K562 (cell line): ENCODE results near the gene VDR. TPM values are rescaled to one million over a fixed set of nuclear protein-coding genes. Genes with fewer than 3 reads are reported as not detected.
A peak's percentile ranks its signal among the peaks of the same experiment; 100 is the strongest.

ENCODE experiments used
- ATAC-seq: fragments of 200-7000 bp; cut with Tn5 transposase; 3 replicates; pipeline ENCODE4 v1.9.1; 2020; ENCODE audit warnings: moderate library complexity
- BruUV-seq: library from RNA; stranded (reverse); fragments of 400-500 nt; replicated peaks from 2 replicates; lab custom pipeline; 2021; lab: Mats Ljungman, UMichigan
- CTCF ChIA-PET: fragments of 300-600 bp; formaldehyde crosslinking; extraction: SDS; loops from one replicate; lab custom pipeline; 2021; ENCODE audit warnings: low intra/inter-chr PET ratio; lab: Yijun Ruan, JAX
- POLR2A ChIA-PET: fragments of 300-600, 350-650 bp; sonication (Branson Sonifier 250); formaldehyde crosslinking; extraction: SDS; loops from one replicate; lab custom pipeline; 2021; ENCODE audit warnings: antibody characterized with exemption, inconsistent platforms; lab: Yijun Ruan, JAX
- DNase-seq, 4 experiments: peaks; one replicate each; pipeline versions ENCODE4 v3.0.0 to v3.0.0-alpha.2; 2011 to 2018; ENCODE audit warnings: low spot score in 3 of 4, mixed read lengths in 3 of 4; ENCODE audit errors: extremely low read depth in 1 of 4
- FAIRE-seq: peaks from 2 replicates; lab custom pipeline; 2011; peaks lifted over from hg19 to GRCh38; lab: Jason Lieb, UNC
- H2AFZ ChIP-seq: 2 replicates; pipeline ENCODE4 v1.6.0; 2011; ENCODE audit warnings: low read depth, low read length, control low read depth, inconsistent platforms
- H3K27ac ChIP-seq: fragments of 200-600 bp; 3 replicates; pipeline ENCODE4 v1.8.0; 2011; ENCODE audit warnings: low read depth, mild to moderate bottlenecking, control low read depth, inconsistent platforms, low read length, moderate library complexity, mixed read lengths; ENCODE audit errors: extremely low read depth
- H3K27me3 ChIP-seq, 2 experiments: fragments of 300-600 bp in 1 of 2; 2 replicates in 1 of 2; 3 replicates in 1 of 2; pipeline versions ENCODE4 v1.6.0 to v1.8.0; 2011; ENCODE audit warnings: inconsistent platforms in 2 of 2, low read length in 2 of 2, mild to moderate bottlenecking in 1 of 2, mixed read lengths in 1 of 2, moderate library complexity in 1 of 2; ENCODE audit not compliant: control insufficient read depth in 2 of 2, insufficient read depth in 2 of 2
- H3K36me3 ChIP-seq: fragments of 300-600 bp; 3 replicates; pipeline ENCODE4 v1.8.0; 2011; ENCODE audit warnings: mild to moderate bottlenecking, low read length, inconsistent platforms; ENCODE audit not compliant: control insufficient read depth, insufficient read depth
- H3K4me1 ChIP-seq, 2 experiments: fragments of 200-600 bp in 1 of 2; replicated peaks in 1 of 2; 2 replicates in 1 of 2; 3 replicates in 1 of 2; pipeline versions ENCODE4 v1.5.1 to v1.8.0; 2011; ENCODE audit warnings: inconsistent platforms in 2 of 2, low read length in 2 of 2, mild to moderate bottlenecking in 1 of 2, mixed read lengths in 1 of 2, moderate library complexity in 1 of 2; ENCODE audit not compliant: control insufficient read depth in 2 of 2, insufficient read depth in 2 of 2
- H3K4me2 ChIP-seq: 2 replicates; pipeline ENCODE4 v1.6.1; 2011; ENCODE audit warnings: low read length, control low read depth, inconsistent platforms, mixed read lengths; ENCODE audit not compliant: insufficient read depth
- H3K4me3 ChIP-seq: fragments of 200-600 bp; sonication (generic), shearing (Covaris generic); 2 replicates; pipeline ENCODE4 v1.5.1; 2016; ENCODE audit warnings: control low read depth, inconsistent platforms
- H3K79me2 ChIP-seq: fragments of 200-600 bp; 3 replicates; pipeline ENCODE4 v1.8.0; 2011; ENCODE audit warnings: low read length, inconsistent platforms; ENCODE audit not compliant: control insufficient read depth, insufficient read depth
- H3K9ac ChIP-seq, 2 experiments: 2 replicates each; pipeline versions ENCODE4 v1.6.0 to v1.6.1; 2011; ENCODE audit warnings: low read depth in 2 of 2, low read length in 2 of 2, control low read depth in 1 of 2, inconsistent platforms in 1 of 2, mild to moderate bottlenecking in 1 of 2, mixed read lengths in 1 of 2; ENCODE audit not compliant: insufficient read depth in 1 of 2
- H3K9me1 ChIP-seq: one replicate; pipeline ENCODE4 v1.6.0; 2011; ENCODE audit warnings: inconsistent platforms, mild to moderate bottlenecking, low read length, moderate library complexity; ENCODE audit not compliant: control insufficient read depth, insufficient read depth
- H3K9me3 ChIP-seq: replicated peaks from 2 replicates; pipeline ENCODE4 v1.5.1; 2011; ENCODE audit warnings: low read depth, low read length, inconsistent platforms; ENCODE audit not compliant: control insufficient read depth, insufficient read depth
- H4K20me1 ChIP-seq: replicated peaks from 2 replicates; pipeline ENCODE4 v1.6.1; 2011; ENCODE audit warnings: low read length, inconsistent platforms, mixed read lengths; ENCODE audit not compliant: control insufficient read depth, insufficient read depth
- CREM ChIP-seq: IDR thresholded peaks from 2 replicates; pipeline ENCODE4 v1.6.1; 2014; ENCODE audit warnings: antibody characterized with exemption, low read depth
- CTCF ChIP-seq, 3 experiments: IDR thresholded peaks in 2 of 3; conservative IDR thresholded peaks in 1 of 3; 2 replicates each; pipeline ENCODE4 v1.5.1; 2011 to 2012; ENCODE audit warnings: low read length in 3 of 3, mild to moderate bottlenecking in 3 of 3, control low read depth in 2 of 3, improper control_type of control experiment in 1 of 3, inconsistent platforms in 1 of 3, low read depth in 1 of 3, mixed read lengths in 1 of 3, moderate library complexity in 1 of 3; ENCODE audit not compliant: insufficient read depth in 2 of 3
- HNRNPH1 ChIP-seq: fragments of 200-400 bp; formaldehyde crosslinking; optimal IDR thresholded peaks from 2 replicates; pipeline ENCODE3; 2017; ENCODE audit warnings: low read depth, mild to moderate bottlenecking, low read length, moderate library complexity
- LARP7 ChIP-seq: fragments of 450-650 bp; IDR thresholded peaks from 2 replicates; pipeline ENCODE4 v1.6.1; 2016
- PHF21A ChIP-seq: fragments of 450-650 bp; IDR thresholded peaks from 2 replicates; pipeline ENCODE4 v1.6.1; 2017; ENCODE audit warnings: low read depth, borderline replicate concordance
- PHTF2 ChIP-seq: fragments of 250-450 bp; sonication (Bioruptor Pico); IDR thresholded peaks from 2 replicates; pipeline ENCODE4 v1.5.0; 2021; ENCODE audit warnings: mild to moderate bottlenecking
- PRMT5 ChIP-seq: sonication (generic); formaldehyde crosslinking; IDR thresholded peaks from 2 replicates; pipeline ENCODE4 v1.5.0; 2020; ENCODE audit warnings: missing genetic modification reagents
- RFX7 ChIP-seq: fragments of 250-450 bp; sonication (Bioruptor Pico); IDR thresholded peaks from 2 replicates; pipeline ENCODE4 v1.5.1; 2021; ENCODE audit warnings: mild to moderate bottlenecking
- SIN3A ChIP-seq, 2 experiments: fragments of 150-350 bp in 1 of 2; IDR thresholded peaks; 2 replicates each; pipeline ENCODE4 v1.6.1; 2011 to 2016; ENCODE audit warnings: borderline replicate concordance in 2 of 2, low read depth in 2 of 2, low read length in 2 of 2, mild to moderate bottlenecking in 2 of 2, moderate library complexity in 2 of 2; ENCODE audit not compliant: control insufficient read depth in 1 of 2
- ZBTB17 ChIP-seq: fragments of 450-650 bp; formaldehyde crosslinking; IDR thresholded peaks from 2 replicates; pipeline ENCODE4 v1.4.0; 2020; ENCODE audit warnings: mild to moderate bottlenecking
- ZBTB8A ChIP-seq: fragments of 450-650 bp; IDR thresholded peaks from 2 replicates; pipeline ENCODE4 v1.6.1; 2018; ENCODE audit warnings: mild to moderate bottlenecking, moderate library complexity; ENCODE audit not compliant: partially characterized antibody
- ZEB2 ChIP-seq: fragments of 450-650 bp; IDR thresholded peaks from 2 replicates; pipeline ENCODE4 v1.6.1; 2016
- ZNF184 ChIP-seq: sonication (generic); formaldehyde crosslinking; IDR thresholded peaks from 2 replicates; pipeline ENCODE4 v1.5.0; 2020; ENCODE audit warnings: missing genetic modification reagents
- ZNF384 ChIP-seq: IDR thresholded peaks from 2 replicates; pipeline ENCODE4 v1.6.1; 2012; ENCODE audit warnings: low read depth, low read length, improper control_type of control experiment
- ZNF785 ChIP-seq: fragments of 250-450 bp; sonication (Bioruptor Pico); IDR thresholded peaks from 2 replicates; pipeline ENCODE4 v1.4.0; 2020; ENCODE audit warnings: mild to moderate bottlenecking
- WGBS: fragments of 100-300 bp; shearing (Covaris generic); methylation state at CpG from one replicate; pipeline ENCODE4 v1.1.6; 2016; ENCODE audit warnings: low coverage, mixed read lengths; ENCODE audit not compliant: insufficient coverage; ENCODE audit errors: missing lambda C conversion rate; 5-methylcytosine and 5-hydroxymethylcytosine counted together
- in situ Hi-C: fragments of 300-500 bp; cut with MboI; formaldehyde crosslinking; loops from 4 replicates; pipeline ENCODE4 v1.15.0; 2018; ENCODE audit warnings: inconsistent platforms, mixed read lengths
- intact Hi-C: fragments of 100-400 bp; cut with micrococcal nuclease; formaldehyde crosslinking; loops from 2 replicates; pipeline ENCODE4 v1.14.2; 2022
- polyA plus RNA-seq, 8 experiments: library from polyadenylated mRNA; depleted of rRNA in 4 of 8; stranded (reverse) in 5 of 8; unstranded in 3 of 8; fragments of >200 nt; fragmentation: Nextera tagmentation in 2 of 8; fragmentation: Illumina TruSeq in 1 of 8; extraction: Ambion mirVana in 2 of 8; extraction: Trizol in 1 of 8; gene quantifications; 2 replicates each; pipeline versions ENCODE4 v1.2.1 to v1.2.3, GENCODE V29; 2011 to 2014; ENCODE audit warnings: inconsistent platforms in 1 of 8, missing spikeins in 1 of 8
- total RNA-seq, 7 experiments: library from RNA; depleted of rRNA in 6 of 7; stranded (reverse); fragments of >200 nt in 6 of 7; fragmentation: Illumina TruSeq in 2 of 7; extraction: Trizol in 2 of 7; gene quantifications; 2 replicates each; pipeline versions ENCODE4 v1.2.1 to v1.2.3, GENCODE V29; 2011 to 2021; ENCODE audit warnings: low replicate concordance in 1 of 7

Gene VDR
- total and polyA plus RNA-seq, 9 of the 15 experiments (the other 6 are each of a cell fraction or from before 2014, with no cell fraction given), result 0.61 to 4.8 (median 2.0) TPM

- no peak for ATAC-seq
- no peak overlapping the region for H2AFZ ChIP-seq
- 0 out of 6 replicates have a peak, but pooled peaks of 1 of the 3 experiments have one; percentile 4 for TF ChIP-seq CTCF (IDR thresholded peaks at IDR 0.05 in 2 of 3, conservative IDR thresholded peaks at IDR 0.05 in 1 of 3; ENCODE audit: insufficient read depth in 2 of 3, low read depth in 1 of 3, low read length in 3 of 3)
- TF ChIP-seq PRMT5 (CRISPR knock-in tag), result no peak
- no peak for TF ChIP-seq ZNF785 (CRISPR knock-in tag)
- TF ChIP-seq CREM, result no peak
- no peak for TF ChIP-seq LARP7
- no peak for TF ChIP-seq PHF21A
- no peak for TF ChIP-seq PHTF2 (CRISPR knock-in tag)
- no peak for TF ChIP-seq ZNF384
- no peak for TF ChIP-seq ZBTB8A
- no peak for TF ChIP-seq ZNF184 (CRISPR knock-in tag)
- TF ChIP-seq HNRNPH1, result no peak
- 0 out of 2 replicates have a peak, but pooled peaks have one; percentile 61 for TF ChIP-seq ZEB2
- no peak for TF ChIP-seq ZBTB17 (CRISPR knock-in tag)
- no peak for TF ChIP-seq RFX7
- no peak for TF ChIP-seq SIN3A (IDR thresholded peaks at IDR 0.05; ENCODE audit: borderline replicate concordance in 2 of 2, control insufficient read depth in 1 of 2, low read depth in 2 of 2, low read length in 2 of 2)
- intact Hi-C loops, result no loop called here
- H3K79me2 ChIP-seq, result no peaks in the 10 kb centered on the region
- H3K4me1 ChIP-seq, result peaks cover 0 to 27% of the 10 kb centered on the region in 2 experiments; a peak in 3 of 5 replicates
- WGBS, result 14% methylated on average over 22 of the region's 31 CpGs
- no TSS peak for BruUV-seq
- no peak overlapping the region for H3K27ac ChIP-seq
- in situ Hi-C loops, result no loop called here
- no peaks in the 10 kb centered on the region for H4K20me1 ChIP-seq
- no peaks in the 10 kb centered on the region for H3K36me3 ChIP-seq
- FAIRE-seq, result no peak
- no peaks in the 10 kb centered on the region for H3K9me3 ChIP-seq
- H3K4me2 ChIP-seq, result no peak overlapping the region
- no peaks in the 10 kb centered on the region for H3K9me1 ChIP-seq
- no peak for DNase-seq
- POLR2A ChIA-PET, result interaction anchor here (0.5 to 0.6 kb wide), 2 partner anchors 20 to 256 kb away, joined by 3 read pairs; no protein-coding TSS in a partner anchor
- H3K27me3 ChIP-seq, result peaks cover 28 to 58% of the 10 kb centered on the region in 2 experiments; a peak in 4 of 5 replicates
- CTCF ChIA-PET, result interaction anchor here (0.7 to 1.5 kb wide), 2 partner anchors 222 to 512 kb away, joined by 3 to 4 read pairs; no protein-coding TSS in a partner anchor
- H3K4me3 ChIP-seq, result no peak overlapping the region
- H3K9ac ChIP-seq, result 0 out of 4 replicates have a peak overlapping the region, but pooled peaks of 1 of the 2 experiments have one; percentile 17
Measured at GRCh38 chr12:47942614-47943225, 37.9 kb upstream of the VDR start.
